IMR-90 (cell line): ENCODE results near the gene ME1. TPM values are rescaled to one million over a fixed set of nuclear protein-coding genes. Genes with fewer than 3 reads are reported as not detected.

ENCODE experiments used
- ATAC-seq: fragments of 200-7000 bp; cut with Tn5 transposase; 2 replicates; pipeline ENCODE4 v1.9.1; 2020; ENCODE audit warnings: low read depth, mild to moderate bottlenecking, moderate library complexity
- BruUV-seq: library from RNA; stranded (reverse); fragments of 400-500 nt; replicated peaks from 2 replicates; lab custom pipeline; 2021; lab: Mats Ljungman, UMichigan
- CTCF ChIA-PET: fragments of 300-600 bp; formaldehyde crosslinking; extraction: SDS; loops from one replicate; lab custom pipeline; 2021; ENCODE audit warnings: antibody characterized with exemption; lab: Yijun Ruan, JAX
- POLR2A ChIA-PET: fragments of 300-600 bp; sonication (Branson Sonifier 250); formaldehyde crosslinking; loops from one replicate; lab custom pipeline; 2022; ENCODE audit warnings: antibody characterized with exemption; ENCODE audit not compliant: unreplicated experiment; lab: Charles Lee
- DNase-seq: peaks from one replicate; pipeline ENCODE4 v3.0.0; 2013
- H2AFZ ChIP-seq: replicated peaks from 2 replicates; pipeline ENCODE3; 2013; ENCODE audit warnings: low read length, mild to moderate bottlenecking; ENCODE audit not compliant: poor library complexity
- H2AK5ac ChIP-seq: 2 replicates; pipeline ENCODE4 v1.6.1; 2013; ENCODE audit warnings: low read depth, low read length, inconsistent platforms
- H2AK9ac ChIP-seq: replicated peaks from 2 replicates; pipeline ENCODE3; 2013; ENCODE audit warnings: mild to moderate bottlenecking, low read depth, low read length, moderate library complexity; ENCODE audit not compliant: poor library complexity
- H2BK120ac ChIP-seq: 2 replicates; pipeline ENCODE4 v1.6.1; 2013; ENCODE audit warnings: low read depth, low read length, inconsistent platforms
- H2BK15ac ChIP-seq: 3 replicates; pipeline ENCODE4 v1.6.1; 2013; ENCODE audit warnings: low read depth, low read length, inconsistent platforms
- H2BK20ac ChIP-seq: 2 replicates; pipeline ENCODE4 v1.6.1; 2013; ENCODE audit warnings: low read depth, mild to moderate bottlenecking, inconsistent platforms, low read length, moderate library complexity
- H2BK5ac ChIP-seq: 2 replicates; pipeline ENCODE4 v1.6.1; 2013; ENCODE audit warnings: mild to moderate bottlenecking, low read depth, low read length, inconsistent platforms; ENCODE audit not compliant: poor library complexity, severe bottlenecking
- H3K14ac ChIP-seq: replicated peaks from 2 replicates; pipeline ENCODE4 v1.6.1; 2013; ENCODE audit warnings: low read depth, low read length, inconsistent platforms
- H3K18ac ChIP-seq: 2 replicates; pipeline ENCODE4 v1.6.1; 2013; ENCODE audit warnings: low read depth, low read length, control low read depth
- H3K23ac ChIP-seq: 2 replicates; pipeline ENCODE4 v1.6.1; 2013; ENCODE audit warnings: low read depth, low read length, inconsistent platforms
- H3K27ac ChIP-seq: 2 replicates; pipeline ENCODE4 v1.5.1; 2013; ENCODE audit warnings: mild to moderate bottlenecking, control low read depth, low read length; ENCODE audit not compliant: insufficient read depth
- H3K27me3 ChIP-seq: 2 replicates; pipeline ENCODE4 v1.6.1; 2013; ENCODE audit warnings: low read length; ENCODE audit not compliant: control insufficient read depth, insufficient read depth
- H3K36me3 ChIP-seq: 2 replicates; pipeline ENCODE4 v1.6.1; 2013; ENCODE audit warnings: low read length, mixed read lengths; ENCODE audit not compliant: control insufficient read depth, insufficient read depth
- H3K4ac ChIP-seq: 2 replicates; pipeline ENCODE4 v1.6.1; 2013; ENCODE audit warnings: low read depth, low read length, inconsistent platforms
- H3K4me1 ChIP-seq: 2 replicates; pipeline ENCODE4 v1.6.1; 2013; ENCODE audit warnings: low read length, mixed read lengths; ENCODE audit not compliant: control insufficient read depth, insufficient read depth
- H3K4me2 ChIP-seq: 2 replicates; pipeline ENCODE4 v1.6.1; 2013; ENCODE audit warnings: low read depth, mild to moderate bottlenecking, control low read depth, low read length, moderate library complexity
- H3K4me3 ChIP-seq: 2 replicates; pipeline ENCODE4 v1.5.1; 2013; ENCODE audit warnings: low read depth, mild to moderate bottlenecking, control low read depth, low read length, moderate library complexity; ENCODE audit not compliant: insufficient read depth
- H3K56ac ChIP-seq: 2 replicates; pipeline ENCODE4 v1.6.1; 2013; ENCODE audit warnings: low read length, inconsistent platforms; ENCODE audit not compliant: insufficient read depth; ENCODE audit errors: extremely low read depth
- H3K79me1 ChIP-seq, 2 experiments: 2 replicates each; pipeline ENCODE4 v1.6.1; 2013; ENCODE audit warnings: low read length in 2 of 2, inconsistent platforms in 1 of 2, low read depth in 1 of 2
- H3K9ac ChIP-seq: 2 replicates; pipeline ENCODE4 v1.6.1; 2013; ENCODE audit warnings: low read depth, low read length, control low read depth
- H3K9me1 ChIP-seq: 2 replicates; pipeline ENCODE4 v1.6.1; 2013; ENCODE audit warnings: low read length, inconsistent platforms; ENCODE audit not compliant: insufficient read depth
- H3K9me3 ChIP-seq: 2 replicates; pipeline ENCODE4 v1.6.1; 2013; ENCODE audit warnings: low read length; ENCODE audit not compliant: control insufficient read depth, insufficient read depth
- H4K20me1 ChIP-seq: 2 replicates; pipeline ENCODE4 v1.6.1; 2013; ENCODE audit warnings: low read length, inconsistent platforms; ENCODE audit not compliant: insufficient read depth
- H4K5ac ChIP-seq: 2 replicates; pipeline ENCODE4 v1.6.1; 2013; ENCODE audit warnings: mild to moderate bottlenecking, low read depth, low read length, control low read depth
- H4K8ac ChIP-seq, 2 experiments: 2 replicates each; pipeline ENCODE4 v1.6.1; 2013; ENCODE audit warnings: low read depth in 2 of 2, low read length in 2 of 2, control low read depth in 1 of 2, inconsistent platforms in 1 of 2
- H4K91ac ChIP-seq: 2 replicates; pipeline ENCODE4 v1.6.1; 2013; ENCODE audit warnings: low read depth, low read length, inconsistent platforms; ENCODE audit not compliant: insufficient read depth
- FOS ChIP-seq: fragments of 150-350 bp; IDR thresholded peaks from 2 replicates; pipeline ENCODE4 v1.6.1; 2016; ENCODE audit warnings: low read depth, low read length
- MAZ ChIP-seq: IDR thresholded peaks from 2 replicates; pipeline ENCODE4 v1.6.1; 2012; ENCODE audit warnings: low read depth, mild to moderate bottlenecking, low read length, improper control_type of control experiment, moderate library complexity, borderline replicate concordance
- MXI1 ChIP-seq: IDR thresholded peaks from 2 replicates; pipeline ENCODE4 v1.6.1; 2012; ENCODE audit warnings: low read depth, mild to moderate bottlenecking, low read length, moderate library complexity, borderline replicate concordance
- RFX5 ChIP-seq: IDR thresholded peaks from 2 replicates; pipeline ENCODE4 v1.8.0; 2012; ENCODE audit warnings: low read depth, mild to moderate bottlenecking, low read length, moderate library complexity
- SMC3 ChIP-seq: fragments of 150-350 bp; IDR thresholded peaks from 2 replicates; pipeline ENCODE4 v1.6.1; 2016; ENCODE audit warnings: low read depth, mild to moderate bottlenecking, antibody characterized with exemption, low read length, moderate library complexity
- WGBS, 2 experiments: methylation state at CpG; one replicate each; pipeline versions ENCODE4 v1.1.5 to v1.1.7; 2013; ENCODE audit warnings: missing lambda C conversion rate in 2 of 2; ENCODE audit not compliant: insufficient read length in 1 of 2; ENCODE audit errors: extremely low coverage in 2 of 2; 5-methylcytosine and 5-hydroxymethylcytosine counted together
- dilution Hi-C: fragments of 300-500 bp; cut with HindIII; formaldehyde crosslinking; loops from one replicate; pipeline ENCODE4 v1.14.3; 2018; ENCODE audit warnings: low sequenced_read_pairs; ENCODE audit not compliant: unreplicated experiment
- in situ Hi-C: fragments of 300-500 bp; cut with MboI; formaldehyde crosslinking; loops from 3 replicates; pipeline ENCODE4 v1.14.3; 2019; ENCODE audit warnings: low sequenced_read_pairs, inconsistent platforms, mixed read lengths
- intact Hi-C: fragments of 100-400 bp; cut with micrococcal nuclease; formaldehyde crosslinking; loops from 2 replicates; pipeline ENCODE4 v1.10.0; 2022
- polyA plus RNA-seq, 3 experiments: library from polyadenylated mRNA; depleted of rRNA; stranded (reverse); fragments of >200 nt; gene quantifications; 2 replicates each; pipeline ENCODE4 v1.2.3, GENCODE V29; 2012; ENCODE audit warnings: low replicate concordance in 1 of 3
- total RNA-seq: library from RNA; depleted of rRNA; stranded (reverse); fragments of >200 nt; gene quantifications from 2 replicates; pipeline ENCODE4 v1.2.3, GENCODE V29; 2012
- TF ChIP-seq, protein P1 (sequence below): fragments of 150-350 bp; IDR thresholded peaks from 2 replicates; pipeline ENCODE4 v1.6.1; 2017; ENCODE audit warnings: mild to moderate bottlenecking, antibody characterized with exemption, low read length, low read depth

The ME1 gene
- total and polyA plus RNA-seq, 2 of the 4 experiments (the other 2 are of a cell fraction) = 21.5 to 24.4 TPM

DNA sequence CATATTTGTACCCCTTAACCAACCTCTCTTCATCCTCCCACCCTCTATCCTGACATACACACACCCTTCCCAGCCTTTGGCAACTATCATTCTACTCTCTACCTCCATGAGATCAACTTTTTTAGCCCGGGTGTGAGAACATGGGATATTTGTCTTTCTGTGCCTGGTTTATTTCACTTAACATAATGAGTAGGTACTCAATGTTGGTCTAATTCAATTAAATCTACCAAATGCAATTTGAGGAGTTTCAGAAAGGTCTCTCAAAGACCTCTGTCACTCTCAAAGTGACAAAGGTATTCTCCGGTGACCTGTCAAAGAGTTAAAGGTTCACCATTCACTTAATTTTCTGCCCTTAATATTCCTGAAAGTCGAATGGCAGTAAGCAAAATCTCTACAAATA is 87.7 kb downstream of the ME1 start:
- H3K79me1 ChIP-seq = no peaks in the 10 kb centered on the region; a peak in 2 of 4 replicates
- no peak overlapping the region for H3K23ac ChIP-seq
- H2AK9ac ChIP-seq = no peak overlapping the region
- H2BK120ac ChIP-seq = no peak overlapping the region
- TF ChIP-seq MXI1 = no peak
- TF ChIP-seq SMC3 = no peak
- TF ChIP-seq MAZ = no peak
- TF ChIP-seq RFX5 = no peak
- no peak for TF ChIP-seq FOS
- TF ChIP-seq, protein P1, sequence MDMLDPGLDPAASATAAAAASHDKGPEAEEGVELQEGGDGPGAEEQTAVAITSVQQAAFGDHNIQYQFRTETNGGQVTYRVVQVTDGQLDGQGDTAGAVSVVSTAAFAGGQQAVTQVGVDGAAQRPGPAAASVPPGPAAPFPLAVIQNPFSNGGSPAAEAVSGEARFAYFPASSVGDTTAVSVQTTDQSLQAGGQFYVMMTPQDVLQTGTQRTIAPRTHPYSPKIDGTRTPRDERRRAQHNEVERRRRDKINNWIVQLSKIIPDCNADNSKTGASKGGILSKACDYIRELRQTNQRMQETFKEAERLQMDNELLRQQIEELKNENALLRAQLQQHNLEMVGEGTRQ = no peak
- no peak overlapping the region for H3K56ac ChIP-seq
- no peak for DNase-seq
- no peaks in the 10 kb centered on the region; the same call in 1 of the 2 replicates for H3K9me1 ChIP-seq
- dilution Hi-C loops = no loop called here
- no peaks in the 10 kb centered on the region for H4K20me1 ChIP-seq
- ChIA-PET CTCF (interaction anchor here (0.9 to 1.1 kb wide), 2 partner anchors 9 to 12 kb away, joined by 3 to 4 read pairs; no protein-coding TSS in a partner anchor), POLR2A (no interaction called here)
- H3K9ac ChIP-seq = no peak overlapping the region
- intact Hi-C loops = no loop called here
- peaks cover 7% of the 10 kb centered on the region; the same call in 1 of the 2 replicates for H3K36me3 ChIP-seq
- H3K4me2 ChIP-seq = no peak overlapping the region
- no peak for ATAC-seq
- H3K9me3 ChIP-seq = no peaks in the 10 kb centered on the region
- no peak overlapping the region for H3K27ac ChIP-seq
- no peak overlapping the region for H2BK5ac ChIP-seq
- no peaks in the 10 kb centered on the region for H3K4me1 ChIP-seq
- H2AFZ ChIP-seq = no peak overlapping the region
- no peak overlapping the region for H3K18ac ChIP-seq
- H3K27me3 ChIP-seq = no peaks in the 10 kb centered on the region
- H2BK20ac ChIP-seq = no peak overlapping the region
- no peak overlapping the region for H3K4ac ChIP-seq
- no peak overlapping the region for H3K14ac ChIP-seq
- no TSS peak for BruUV-seq
- no peak overlapping the region for H4K8ac ChIP-seq
- WGBS, 2 experiments = no CpG with 5 or more reads among the region's 3 CpGs
- H2BK15ac ChIP-seq = no peak overlapping the region
- no peak overlapping the region for H4K91ac ChIP-seq
- H2AK5ac ChIP-seq = no peak overlapping the region
- no peak overlapping the region for H4K5ac ChIP-seq
- in situ Hi-C loops = no loop called here
- no peak overlapping the region for H3K4me3 ChIP-seq
